NCI-H82 (cell line): Measurements from ENCODE around the gene NUP43.
"Not testable (repeated sequence)": the region's sequence is repeated elsewhere in the genome, so short reads cannot be mapped to it uniquely, and the experiment has no call there.

ENCODE experiments used
- DNase-seq: peaks from one replicate; lab custom pipeline; 2025; lab: John Stamatoyannopoulos, UW

Gene NUP43

GRCh38 chr6:149691201-149691600 lies 55.1 kb downstream of the NUP43 start:
- DNase-seq: no peak

- no peak for DNase-seq
Measured at GRCh38 chr6:149686230-149686629, 60.1 kb downstream of the NUP43 start.

GRCh38 chr6:149683256-149683859 lies 63.0 kb downstream of the NUP43 start:
- DNase-seq: peak; percentile 98

- not testable (repeated sequence) for DNase-seq
Measured at GRCh38 chr6:149681845-149682244, 64.5 kb downstream of the NUP43 start.

- peak; percentile 29 for DNase-seq
Measured at GRCh38 chr6:149681209-149681608, 65.1 kb downstream of the NUP43 start.

- no peak for DNase-seq
Measured at GRCh38 chr6:149680503-149680902, 65.8 kb downstream of the NUP43 start.
